Stimulated activated CD4-positive, alpha-beta T cell treated with anti-CD3 and anti-CD28 coated beads, Interleukin-4, amount 100 ng/mL, for 4 hours (primary cell): ENCODE results near the gene FOXO3.

Source experiments
- DNase-seq, 2 experiments: peaks; one replicate each; pipeline ENCODE4 v3.0.0-alpha.2; 2020

Gene FOXO3

DNA sequence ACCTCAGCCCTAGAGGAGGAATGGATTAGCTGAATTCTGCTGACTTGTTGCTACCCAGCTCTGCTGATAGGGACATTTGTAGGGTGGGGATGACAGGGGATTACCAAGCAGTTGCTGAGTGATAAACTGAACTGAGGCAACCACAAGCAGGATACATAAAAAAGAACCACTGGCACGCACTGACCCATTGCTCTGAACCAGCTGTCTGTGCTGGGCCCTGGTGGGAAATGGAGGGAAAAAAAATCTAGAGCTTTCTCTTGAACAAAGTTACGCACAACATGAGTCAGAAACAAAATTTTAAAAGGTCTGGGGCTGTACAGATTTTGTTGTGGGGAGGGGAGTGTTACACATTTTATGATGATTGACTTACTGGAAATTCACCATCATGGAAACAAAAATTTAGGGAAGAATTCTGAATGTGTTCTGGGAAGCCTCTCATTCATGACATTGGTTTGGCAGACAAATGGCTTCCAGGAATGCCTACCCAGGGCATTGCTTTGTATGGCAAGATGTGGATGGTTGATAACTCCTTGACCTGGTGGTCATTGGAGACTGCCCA, 37.7 kb downstream of the FOXO3 start:
- DNase-seq, result no peak

DNA sequence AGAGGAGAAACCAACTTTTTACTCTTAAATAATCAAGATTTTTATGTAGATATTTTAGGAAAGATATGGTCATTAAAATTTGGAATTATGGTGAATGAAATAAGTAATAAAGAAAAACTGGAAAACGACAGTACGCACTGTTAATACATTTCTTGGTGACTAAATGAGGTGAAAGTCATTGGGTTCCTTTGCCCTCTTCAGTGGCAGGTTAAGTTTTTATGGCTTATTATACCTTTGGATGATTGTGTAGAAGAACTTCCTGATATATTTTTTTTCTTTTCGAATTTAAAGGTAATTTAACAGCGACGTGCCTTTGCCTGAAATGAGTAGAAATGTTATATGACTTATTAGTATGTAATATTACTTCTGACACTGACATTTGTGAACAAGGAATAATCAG, 43.4 kb downstream of the FOXO3 start:
- no peak for DNase-seq

DNA sequence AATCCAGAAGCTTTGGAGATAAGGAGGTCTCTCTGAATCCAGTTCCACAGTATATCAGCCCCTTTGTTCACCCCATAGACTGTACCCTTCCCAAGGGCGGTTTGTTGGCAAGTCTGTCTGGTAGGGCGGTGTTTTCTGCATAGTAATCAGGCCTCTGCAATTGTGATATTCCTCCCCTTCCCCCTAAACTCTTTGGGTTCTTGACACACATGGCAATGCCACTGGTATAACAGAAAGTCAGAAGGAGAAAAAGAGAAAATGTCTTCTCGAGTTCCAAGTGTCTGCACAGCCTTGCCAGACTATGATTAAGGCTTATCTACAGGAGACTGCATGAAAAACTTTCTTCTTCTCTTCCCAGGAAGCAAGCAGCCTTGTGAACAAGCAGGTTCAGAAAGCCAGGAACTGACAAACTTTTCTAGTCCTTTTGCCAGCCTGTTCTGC, 45.6 kb downstream of the FOXO3 start:
- no peak for DNase-seq

DNA sequence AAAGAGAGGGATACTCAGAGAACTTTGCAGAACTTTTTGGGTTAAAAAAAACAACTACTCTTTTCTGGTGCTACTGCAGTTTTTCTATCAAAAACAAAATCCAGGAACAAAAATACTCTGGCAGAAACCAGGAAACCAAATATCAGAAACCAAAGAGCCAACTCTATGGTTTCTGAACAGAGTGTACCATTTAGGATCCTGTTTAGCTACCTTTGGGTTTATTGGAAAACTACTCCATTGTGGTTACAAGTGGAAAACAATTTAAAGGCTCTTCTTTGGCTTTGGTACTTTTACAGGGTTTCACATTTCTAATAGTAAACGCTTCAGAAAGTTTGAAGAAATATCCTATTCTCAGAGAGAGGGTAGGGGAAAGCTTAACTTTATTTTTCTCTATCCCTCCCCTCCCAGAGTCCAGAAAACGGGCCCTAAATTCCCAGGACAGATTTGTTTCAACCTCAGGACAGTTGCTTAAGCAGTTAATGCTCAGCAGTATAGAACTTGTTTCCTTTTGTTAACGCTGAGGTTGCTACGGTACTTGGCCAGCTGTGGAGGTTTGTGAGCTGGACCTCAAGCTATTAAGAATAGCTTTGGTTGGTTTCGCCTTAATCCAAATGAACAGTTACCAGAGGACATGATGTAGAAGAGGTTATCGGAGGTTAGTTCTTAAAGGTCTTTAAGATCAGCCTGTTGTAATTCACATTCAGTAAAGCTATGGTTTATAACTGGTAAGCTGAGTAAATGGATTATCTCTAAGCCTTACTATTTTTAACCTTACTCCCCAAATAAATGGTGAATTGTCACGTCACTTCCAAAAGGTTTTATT, 47.9 kb downstream of the FOXO3 start:
- no peak for DNase-seq

DNA sequence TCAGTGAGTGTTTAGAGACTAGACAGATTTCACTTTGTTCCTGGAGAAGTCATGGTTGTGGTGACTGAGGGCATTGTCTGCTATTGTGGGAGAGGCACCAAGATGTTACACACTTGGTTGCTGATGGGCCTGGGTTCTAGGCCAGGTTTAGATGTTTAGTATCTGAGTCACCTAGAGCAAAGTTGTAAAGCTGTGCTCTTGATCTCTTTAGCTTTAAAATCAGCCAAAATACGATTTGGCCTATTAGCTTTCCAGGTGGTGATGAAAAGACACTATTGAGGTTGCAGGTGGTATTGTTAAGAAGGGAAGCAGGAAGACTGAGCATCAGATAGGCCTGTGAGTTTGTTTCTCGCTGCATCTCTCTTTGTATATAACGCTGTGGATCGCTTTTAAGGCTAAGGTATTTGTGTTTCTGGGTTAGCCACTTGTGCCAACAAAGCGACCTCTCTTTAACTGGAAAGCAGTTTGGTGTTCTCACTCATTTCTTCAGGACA, 48.6 kb downstream of the FOXO3 start:
- DNase-seq, result no peak

DNA sequence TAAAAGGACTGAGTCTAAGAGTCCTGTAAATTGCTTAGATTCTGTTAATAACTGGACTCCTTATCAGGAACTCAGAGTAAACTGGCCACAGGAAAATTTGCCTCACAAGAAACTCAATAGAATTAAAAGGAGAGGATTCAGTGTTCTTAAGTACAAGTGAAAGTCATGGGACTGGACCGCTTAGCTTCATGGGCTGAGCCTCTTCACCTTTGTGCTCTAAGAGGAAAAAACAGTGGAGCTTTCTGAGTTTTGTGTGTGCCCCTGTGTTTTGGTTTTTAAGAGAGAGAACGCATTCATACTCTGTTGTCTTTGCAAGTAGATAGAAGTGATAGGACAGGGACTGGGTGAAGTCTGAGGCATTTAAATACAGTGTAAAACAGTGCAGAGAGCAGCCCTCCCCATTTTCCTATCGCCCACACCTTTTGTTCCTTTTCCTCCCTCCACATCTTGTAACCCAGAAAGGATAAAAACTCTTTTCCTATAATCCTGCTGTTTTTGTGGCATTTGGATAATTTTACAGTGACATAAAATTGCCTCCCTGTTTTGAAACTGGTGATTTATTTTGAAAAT, 49.6 kb downstream of the FOXO3 start:
- no peak for DNase-seq

DNA sequence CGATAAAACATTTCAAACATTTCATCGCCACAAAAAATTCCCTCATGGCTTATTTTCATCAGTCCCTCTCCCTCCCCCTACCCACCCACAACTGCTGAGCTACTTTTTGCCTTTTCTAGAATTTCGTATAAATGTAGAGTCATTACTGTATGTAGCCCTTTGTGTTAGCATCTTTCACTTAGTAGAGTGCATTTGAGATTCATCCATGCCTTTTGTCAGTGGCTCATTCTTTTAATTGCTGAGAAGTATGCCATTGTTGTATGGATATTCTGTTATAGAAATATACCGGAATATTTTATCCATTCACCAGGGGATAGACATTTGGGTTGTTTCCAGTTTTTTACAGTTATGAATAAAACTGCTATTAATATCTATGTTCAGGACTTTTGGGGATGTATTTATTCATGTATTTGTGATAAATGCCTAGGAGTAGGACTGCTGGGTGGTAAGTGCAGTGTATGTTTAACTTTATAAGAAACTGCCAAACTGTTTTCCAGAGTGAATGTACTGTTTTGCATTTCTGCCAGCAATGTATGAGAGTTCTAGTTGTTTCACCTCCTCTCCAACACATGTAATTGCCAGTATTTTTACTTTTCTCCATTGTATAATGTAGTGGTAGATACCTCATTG, 50.4 kb downstream of the FOXO3 start:
- no peak for DNase-seq

DNA sequence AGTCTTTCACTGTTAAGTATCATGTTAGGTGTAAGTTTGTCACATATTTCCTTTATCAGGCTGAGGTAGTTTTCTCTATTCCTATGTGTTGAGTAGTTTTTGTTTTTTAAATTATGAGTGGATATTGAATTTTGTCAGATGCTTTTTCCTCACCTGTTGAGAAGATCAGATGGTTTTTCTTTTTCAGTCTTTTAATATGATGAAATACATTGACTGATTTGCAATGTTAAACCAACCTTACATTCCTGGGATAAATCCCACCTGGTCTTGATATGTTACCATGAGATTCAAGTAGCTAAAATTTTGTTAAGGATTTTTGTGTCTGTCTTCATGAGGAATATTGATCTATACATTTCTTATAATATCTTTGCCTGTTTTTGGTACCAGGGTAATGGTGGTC, 52.1 kb downstream of the FOXO3 start:
- DNase-seq, result no peak

DNA sequence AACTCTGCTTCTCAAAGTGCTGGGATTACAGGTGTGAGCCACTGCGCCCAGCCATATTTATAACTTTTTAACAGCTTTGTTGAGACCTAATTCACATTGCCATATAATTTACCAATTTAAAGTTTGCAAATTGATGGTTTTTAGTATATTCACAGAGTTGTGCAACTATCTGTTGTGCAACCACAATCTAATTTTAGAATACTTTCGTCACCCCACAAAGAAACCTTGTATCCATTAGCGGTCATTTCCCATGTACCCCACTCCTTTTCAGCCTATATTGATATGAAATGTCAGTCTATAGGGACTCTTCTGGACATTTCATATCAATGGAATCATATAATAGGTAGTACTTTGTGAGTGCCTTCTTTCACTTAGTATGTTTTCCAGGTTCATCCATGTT, 55.8 kb downstream of the FOXO3 start:
- DNase-seq, result no peak

DNA sequence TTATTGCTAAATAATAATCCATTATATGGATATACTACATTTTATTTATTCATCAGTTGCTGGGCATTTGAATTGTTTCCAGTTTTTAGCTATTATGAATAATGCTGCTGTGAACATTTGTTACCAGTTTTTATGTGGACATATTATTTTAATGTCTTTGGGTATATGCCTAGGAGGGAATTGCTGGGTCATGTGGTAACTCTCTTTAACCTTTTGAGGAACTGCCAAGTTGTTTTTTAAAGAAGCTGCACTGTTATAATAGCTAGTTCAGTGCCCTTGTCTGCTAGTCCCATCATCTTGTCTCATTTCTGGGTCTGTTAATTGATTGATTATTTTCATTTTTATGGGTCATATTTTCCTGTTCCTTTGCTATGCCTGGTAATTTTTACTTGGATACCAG, 56.3 kb downstream of the FOXO3 start:
- DNase-seq, result no peak

DNA sequence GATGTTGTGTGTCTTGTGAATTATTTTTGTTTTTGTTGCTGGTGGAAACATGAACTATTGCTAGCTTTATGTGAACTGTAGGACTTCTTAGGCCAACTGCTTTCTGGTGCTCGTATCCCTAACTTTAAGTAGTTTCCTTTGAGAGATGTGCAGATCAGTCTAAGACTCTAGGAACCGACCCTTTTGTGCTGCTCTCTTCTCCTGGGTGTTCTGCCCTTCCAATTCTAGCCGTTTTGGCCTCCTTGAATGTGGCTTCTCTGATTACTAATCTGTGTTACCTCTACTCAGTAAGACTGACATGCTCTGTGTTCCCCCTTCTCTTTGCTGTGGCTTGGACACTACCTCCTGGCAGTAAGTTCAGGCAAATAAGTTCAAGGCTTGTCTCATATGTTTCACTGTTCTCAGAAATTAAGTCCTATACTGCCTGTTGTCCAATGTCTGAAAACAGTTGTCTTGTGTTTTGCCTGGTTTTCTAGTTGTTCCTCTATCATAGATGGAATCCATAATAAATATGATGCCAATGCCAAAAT, 58.0 kb downstream of the FOXO3 start:
- no peak for DNase-seq

DNA sequence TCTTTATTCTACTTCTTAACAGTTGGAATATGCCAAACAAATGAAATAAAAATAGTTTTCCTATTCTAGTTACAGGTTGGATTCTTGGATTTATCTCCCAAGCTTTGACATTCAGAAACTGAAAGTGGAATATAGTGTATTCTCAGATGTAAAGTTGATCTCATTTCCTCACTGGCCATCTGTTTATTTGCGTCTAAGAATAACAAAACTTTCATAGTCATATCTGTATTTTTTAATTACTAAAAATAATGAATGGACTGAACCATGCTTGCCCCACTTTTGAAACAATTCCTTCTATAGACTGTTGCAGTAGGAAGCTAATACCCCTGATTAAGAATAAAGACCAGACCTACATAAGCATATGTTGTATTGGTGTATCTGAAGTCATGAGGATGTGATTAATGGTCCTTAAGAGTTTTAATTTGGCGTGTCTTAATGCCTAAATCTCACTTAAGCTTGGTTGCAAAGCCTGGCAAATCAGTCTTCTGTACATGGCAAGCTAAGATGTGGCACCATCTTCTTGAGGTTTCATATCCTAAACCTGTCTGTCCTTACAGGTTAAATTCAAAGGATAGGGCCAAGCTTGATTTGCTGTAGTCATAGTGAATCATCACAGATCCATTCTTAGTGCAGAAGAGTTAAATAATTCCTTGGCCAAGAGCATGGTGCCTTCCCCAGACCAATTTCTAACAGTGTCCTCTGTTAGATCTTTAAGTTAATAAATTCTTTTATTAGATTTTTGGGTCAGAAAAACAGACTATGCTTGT, 58.9 kb downstream of the FOXO3 start:
- no peak for DNase-seq

DNA sequence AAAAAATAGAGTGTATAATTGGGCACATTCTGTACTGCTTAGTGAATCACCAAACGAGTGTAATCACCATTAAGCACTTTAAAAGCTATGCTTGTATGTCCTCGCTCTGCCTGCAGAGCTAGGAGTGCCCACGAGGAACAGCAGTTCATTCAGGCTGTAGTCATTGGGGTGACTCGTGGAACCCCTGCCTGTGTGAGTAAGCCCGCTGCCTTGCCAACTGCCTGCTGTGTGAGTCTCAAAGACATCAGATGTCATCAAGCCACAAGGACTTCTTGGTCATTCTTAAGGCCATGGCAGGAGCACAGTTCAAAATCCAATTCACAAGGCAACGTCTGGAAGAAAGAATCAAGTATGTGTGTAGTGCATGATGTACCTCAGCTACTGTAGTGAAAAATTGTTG, 60.4 kb downstream of the FOXO3 start:
- peak in 1 of 2 experiments; percentile 14 for DNase-seq

DNA sequence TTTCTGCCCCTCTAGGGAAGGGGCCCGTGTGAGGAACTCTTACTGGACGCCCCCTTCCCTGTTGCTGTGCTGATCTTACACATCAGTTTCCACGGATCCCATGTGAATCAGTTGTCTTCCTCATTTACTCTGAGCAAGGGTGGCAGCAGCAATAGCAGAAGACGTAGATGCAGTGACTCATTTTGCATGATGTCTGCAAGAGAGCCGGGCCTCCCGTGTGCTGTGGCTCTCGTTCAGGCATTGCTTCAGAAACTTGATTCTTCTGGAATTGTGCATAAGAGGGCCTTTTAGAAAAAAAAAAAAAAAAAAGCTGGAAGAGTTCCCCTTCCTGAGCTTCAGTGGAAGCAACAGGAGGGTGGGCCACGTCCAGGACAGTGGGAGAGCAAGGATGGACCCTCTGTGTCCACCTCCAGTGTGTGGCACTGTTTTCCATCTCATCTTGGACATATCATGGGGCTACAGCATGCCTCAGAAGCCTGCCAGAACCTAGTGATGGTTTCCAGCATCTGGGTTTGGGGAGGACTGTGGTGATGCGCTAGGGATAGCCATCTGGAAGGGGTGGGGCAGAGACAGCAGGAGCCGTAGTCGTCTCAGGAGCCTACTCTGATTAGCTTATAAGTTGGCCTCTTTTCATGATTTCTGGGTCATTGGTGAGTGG, 62.1 kb downstream of the FOXO3 start:
- DNase-seq, result no peak

DNA sequence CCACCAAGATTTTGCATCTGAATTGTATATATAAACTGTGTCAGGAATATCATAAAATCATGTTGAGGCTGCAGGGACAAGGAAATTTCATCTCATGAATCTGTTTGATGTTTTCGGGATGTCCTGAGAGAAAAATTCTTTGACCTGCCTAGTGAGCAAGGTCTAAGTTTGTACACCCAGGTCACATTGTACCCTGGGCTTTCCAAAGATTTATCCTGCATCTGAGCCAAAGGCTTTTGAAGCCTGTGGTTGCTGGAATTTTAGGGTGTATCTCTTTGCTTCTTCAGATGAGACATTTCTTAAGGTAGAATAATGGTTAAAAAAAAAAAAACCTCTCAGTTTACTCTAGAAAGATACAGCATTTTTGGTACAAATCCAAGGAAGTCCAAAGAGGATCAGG, 63.3 kb downstream of the FOXO3 start:
- DNase-seq, result no peak

DNA sequence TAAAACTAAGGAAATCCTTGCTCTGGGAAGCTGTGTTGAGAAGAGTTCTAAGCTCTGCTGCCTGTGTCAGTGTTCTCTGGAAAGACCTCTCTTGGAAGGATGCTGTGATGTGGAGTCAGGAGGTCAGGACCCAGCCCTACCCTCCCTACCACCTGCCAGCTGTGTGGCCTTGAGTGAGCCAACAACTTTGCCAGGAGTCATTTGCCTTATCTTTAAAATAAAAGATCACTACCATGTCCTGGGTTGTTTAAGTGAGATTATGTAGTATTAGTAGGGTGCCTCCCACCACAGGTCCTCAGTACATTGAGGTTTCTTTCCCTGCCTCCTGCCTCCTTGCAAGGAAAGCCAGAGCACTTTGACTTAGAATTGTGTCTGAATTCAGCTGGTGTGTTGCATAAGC, 64.9 kb downstream of the FOXO3 start:
- DNase-seq, result no peak

DNA sequence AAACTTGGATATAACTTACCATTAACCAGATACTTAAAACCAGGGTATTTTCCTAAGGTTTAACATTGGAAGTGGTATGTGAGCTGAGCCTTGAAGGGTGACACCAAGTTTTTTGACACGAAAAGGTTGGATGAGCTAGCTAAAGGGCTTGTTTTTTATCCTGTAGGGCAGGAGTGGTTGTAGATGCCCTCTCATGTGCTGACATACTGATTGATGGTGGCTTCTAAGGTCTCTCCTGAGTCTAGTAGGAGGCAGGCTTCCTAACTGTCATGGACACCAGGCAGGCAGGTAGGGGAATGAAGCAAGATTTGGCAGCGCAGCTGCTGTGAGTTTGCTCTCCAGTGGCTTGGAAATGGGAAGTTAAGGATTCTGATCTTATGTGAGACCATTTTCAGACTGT, 66.1 kb downstream of the FOXO3 start:
- DNase-seq, result no peak

DNA sequence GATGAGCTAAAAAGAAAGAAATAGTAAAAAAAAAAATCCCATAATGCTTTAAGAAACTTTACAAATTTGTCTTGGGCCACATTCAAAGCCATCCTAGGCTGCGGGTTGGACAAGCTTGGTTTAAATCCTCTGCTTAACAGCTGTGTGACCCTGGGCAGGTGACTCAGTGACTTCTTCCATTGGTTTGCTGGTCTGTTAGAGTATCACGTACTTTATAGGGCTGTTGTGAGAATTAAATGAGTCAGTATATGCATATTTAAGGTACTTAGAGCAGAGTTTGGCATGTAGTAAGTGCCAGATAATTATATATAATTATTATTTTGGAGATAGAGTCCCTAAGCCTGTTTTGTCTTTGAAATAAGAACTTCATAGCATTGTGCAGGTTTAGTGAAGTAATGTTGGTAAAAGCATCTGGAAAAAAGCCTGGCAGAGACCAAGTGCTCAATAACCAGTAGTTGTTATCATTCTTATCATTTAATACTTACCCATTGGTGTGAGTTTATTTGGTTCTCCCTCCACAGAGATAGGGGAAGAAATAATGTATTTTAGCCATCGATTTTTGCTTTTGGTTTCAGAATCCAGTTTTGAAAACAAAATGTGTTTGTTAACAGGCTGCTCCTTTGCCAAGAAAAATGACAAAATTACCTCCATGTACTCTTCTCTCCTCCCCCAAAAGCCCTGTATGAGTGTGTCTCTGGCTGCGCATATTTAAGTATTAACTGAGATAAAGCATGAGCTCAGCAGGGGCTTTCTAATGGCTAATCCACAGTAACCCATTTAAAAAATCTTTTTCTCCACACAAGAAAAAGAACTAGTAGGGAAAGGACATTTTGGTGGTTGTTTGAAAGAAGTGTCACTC, 67.2 kb downstream of the FOXO3 start:
- DNase-seq, result no peak

DNA sequence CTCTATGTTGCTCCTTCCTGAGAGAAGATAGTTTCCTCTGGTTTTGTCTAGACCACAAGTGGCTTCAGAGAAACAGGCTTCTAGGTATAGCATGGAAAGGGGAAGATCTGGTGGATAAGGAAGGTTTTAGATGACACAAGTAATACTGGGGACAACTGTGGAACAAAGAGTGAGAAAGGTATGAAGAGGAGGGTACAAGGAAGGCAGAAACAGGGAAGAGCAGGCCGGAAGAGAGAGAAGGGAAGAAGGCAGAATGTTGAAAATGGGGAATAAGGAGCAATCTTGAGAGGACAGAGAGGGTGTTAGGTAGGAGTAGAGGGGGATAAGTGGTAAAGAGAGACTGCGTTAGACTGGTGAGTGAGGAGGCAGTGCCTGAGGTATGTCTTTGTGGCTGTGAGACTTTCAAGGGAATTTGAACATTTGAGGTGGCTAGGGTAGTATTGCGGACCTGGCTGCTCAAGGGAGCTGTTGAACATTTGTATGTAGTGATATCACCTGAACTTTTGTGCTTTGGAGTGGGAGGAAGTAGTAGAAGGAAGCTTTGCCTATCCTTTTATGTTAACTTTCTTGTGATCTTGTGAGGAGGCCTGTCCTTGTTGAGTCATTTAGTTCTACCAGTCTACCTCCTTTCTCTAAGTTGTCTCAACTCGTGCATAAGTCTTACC, 69.5 kb downstream of the FOXO3 start:
- no peak for DNase-seq

DNA sequence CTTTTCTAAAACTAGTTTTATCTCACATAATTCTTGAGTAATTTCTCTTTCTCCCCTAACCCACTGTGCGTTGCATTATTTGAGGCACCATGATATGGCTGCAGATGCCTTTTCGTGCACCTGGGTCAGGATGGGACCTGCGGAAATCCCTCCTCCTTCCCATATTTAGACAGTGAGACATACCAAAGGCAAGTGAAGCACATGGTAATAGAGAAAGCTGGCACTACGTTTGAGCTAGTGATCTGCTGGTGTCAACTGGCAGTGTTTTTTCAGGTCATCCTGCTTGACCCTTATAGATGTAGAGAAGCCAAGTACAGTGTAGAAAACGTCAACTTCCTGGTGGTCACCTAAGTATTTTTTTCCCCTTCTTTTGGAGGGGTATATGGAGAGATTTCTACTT, 71.7 kb downstream of the FOXO3 start:
- no peak for DNase-seq

DNA sequence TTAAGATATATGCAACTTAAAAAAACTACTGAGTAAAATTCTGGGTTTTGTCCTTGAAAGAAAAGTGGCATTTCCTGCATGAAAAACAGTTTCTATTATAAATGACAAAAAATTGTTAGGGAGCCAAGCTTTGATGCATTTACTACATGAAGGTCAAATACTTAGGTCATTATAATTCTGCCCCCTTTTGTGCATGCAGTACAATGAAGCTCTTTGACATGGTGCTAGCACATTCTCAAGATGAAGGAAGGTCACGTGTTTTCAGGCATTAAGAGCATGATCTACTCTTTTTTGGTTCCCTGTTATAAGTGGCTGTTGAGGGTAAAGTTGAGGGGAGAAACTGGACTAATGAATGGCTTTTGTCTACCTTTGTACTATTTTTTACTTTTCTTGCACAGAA, 72.7 kb downstream of the FOXO3 start:
- no peak for DNase-seq
